Measurements from ENCODE around the gene AHDC1.

- no peak for TF ChIP-seq PATZ1 (CRISPR knock-in tag; IDR thresholded peaks at IDR 0.05; ENCODE audit: borderline replicate concordance)
- TF ChIP-seq SNAI2 (CRISPR knock-in tag; IDR thresholded peaks at IDR 0.05) = no peak
- no peak for TF ChIP-seq CREB5 (CRISPR knock-in tag; IDR thresholded peaks at IDR 0.05; ENCODE audit: low read depth)
- no peak for TF ChIP-seq RARB (CRISPR knock-in tag; IDR thresholded peaks at IDR 0.05)
- no peak for TF ChIP-seq ZNF565 (CRISPR knock-in tag; conservative IDR thresholded peaks at IDR 0.05; ENCODE audit: low read depth)
- no peak for TF ChIP-seq ISL1 (CRISPR knock-in tag; IDR thresholded peaks at IDR 0.05)
- no peak for TF ChIP-seq CSDC2 (CRISPR knock-in tag; IDR thresholded peaks at IDR 0.05)
- TF ChIP-seq CSRNP3 (CRISPR knock-in tag; IDR thresholded peaks at IDR 0.05) = no peak
- no peak for TF ChIP-seq ZNF70 (CRISPR knock-in tag; IDR thresholded peaks at IDR 0.05)
- TF ChIP-seq TOX (CRISPR knock-in tag; IDR thresholded peaks at IDR 0.05; ENCODE audit: borderline replicate concordance) = no peak
- TF ChIP-seq OSR1 (CRISPR knock-in tag; IDR thresholded peaks at IDR 0.05) = no peak
- TF ChIP-seq ARNTL (CRISPR knock-in tag; IDR thresholded peaks at IDR 0.05; ENCODE audit: borderline replicate concordance, low read depth) = no peak
- no peak for TF ChIP-seq TSHZ2 (CRISPR knock-in tag; IDR thresholded peaks at IDR 0.05)
- TF ChIP-seq BACH2 (CRISPR knock-in tag; IDR thresholded peaks at IDR 0.05; ENCODE audit: borderline replicate concordance) = no peak
Measured at GRCh38 chr1:27622828-27623227, 18.9 kb upstream of the AHDC1 start.

Data from SK-N-SH treated with all-trans-retinoic acid at 6 μM for 48 hours (cell line).